Effector CD8-positive, alpha-beta T cell (primary cell): ENCODE results near the gene CNN1.
A peak's percentile ranks its signal among the peaks of the same experiment; 100 is the strongest.
"Not testable (repeated sequence)": the region's sequence is repeated elsewhere in the genome, so short reads cannot be mapped to it uniquely, and the experiment has no call there.

Source experiments
- DNase-seq: peaks from one replicate; lab custom pipeline; 2025; lab: John Stamatoyannopoulos, UW

Gene CNN1

DNA sequence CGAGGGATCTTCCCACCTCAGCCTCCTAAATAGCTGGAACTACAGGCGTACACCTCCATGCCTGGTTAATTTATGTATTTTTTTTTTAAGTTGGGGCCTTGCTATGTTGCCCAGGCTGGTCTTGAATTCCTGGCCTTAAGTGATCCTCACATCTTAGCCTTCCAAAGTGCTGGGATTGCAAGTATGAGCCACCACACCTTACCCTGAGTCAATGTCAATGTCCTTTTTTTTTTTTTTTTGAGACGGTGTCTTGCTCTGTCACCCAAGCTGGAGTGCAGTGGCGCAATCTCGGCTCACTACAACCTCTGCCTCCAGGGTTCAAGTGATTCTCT is 27.0 kb downstream of the CNN1 start:
- not testable (repeated sequence) for DNase-seq

DNA sequence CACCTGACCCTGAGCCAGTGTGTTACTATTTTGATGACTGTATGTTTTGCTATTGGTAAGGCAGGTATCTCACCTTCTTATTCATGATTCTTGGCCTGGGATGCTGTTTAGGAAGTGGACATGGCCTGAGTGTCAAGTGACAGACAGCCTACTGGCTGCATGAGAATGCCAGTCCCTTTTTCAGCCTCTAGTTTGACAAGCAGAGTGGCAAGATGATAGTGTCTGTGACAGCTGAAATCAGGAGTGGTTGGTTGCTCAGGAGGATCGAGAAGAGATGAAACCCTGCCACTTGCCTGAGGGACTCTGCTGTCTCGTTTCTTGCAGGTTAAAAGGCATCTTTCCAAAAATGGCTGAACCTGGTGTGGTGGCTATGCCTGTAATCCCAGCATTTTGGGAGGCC is 27.5 kb downstream of the CNN1 start:
- DNase-seq = no peak

- no peak for DNase-seq
These were observed 31.4 kb downstream of the CNN1 start for GRCh38 chr19:11570039-11570462.

DNA sequence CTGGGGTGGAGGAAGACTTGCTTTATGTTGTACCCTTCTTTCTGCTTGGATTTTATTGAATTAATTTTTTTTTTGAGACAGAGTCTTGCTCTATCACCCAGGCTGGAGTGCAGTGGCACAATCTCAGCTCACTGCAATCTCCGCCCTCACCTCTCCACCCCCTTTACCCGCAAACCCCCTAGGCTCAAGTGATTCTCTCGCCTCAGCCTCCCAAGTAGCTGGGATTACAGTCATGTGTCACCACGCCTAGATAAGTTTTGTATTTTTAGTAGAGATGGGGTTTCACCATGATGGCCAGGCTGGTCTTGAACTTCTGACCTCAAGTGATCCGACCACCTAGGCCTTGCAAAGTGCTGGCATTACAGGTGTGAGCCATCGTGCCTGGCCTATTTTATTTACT is 34.7 kb downstream of the CNN1 start:
- not testable (repeated sequence) for DNase-seq

DNA sequence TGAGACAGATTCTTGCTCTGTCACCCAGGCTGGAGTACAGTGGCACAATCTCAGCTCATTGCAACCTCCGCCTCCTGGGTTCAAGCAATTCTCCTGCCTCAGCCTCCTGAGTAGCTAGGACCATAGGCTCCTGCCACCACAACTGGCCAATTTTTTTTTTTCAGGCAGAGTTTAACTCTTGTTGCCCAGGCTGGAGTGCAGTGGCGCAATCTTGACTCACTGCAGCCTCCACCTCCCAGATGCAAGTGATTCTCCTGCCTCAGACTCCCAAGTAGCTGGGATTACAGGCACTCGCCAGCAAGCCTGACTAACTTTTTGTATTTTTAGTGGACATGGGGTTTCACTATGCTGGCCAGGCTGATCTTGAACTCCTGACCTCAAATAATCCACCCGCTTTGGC is 35.1 kb downstream of the CNN1 start:
- not testable (repeated sequence) for DNase-seq

GRCh38 chr19:11574689-11575088 is 36.0 kb downstream of the CNN1 start:
- no peak for DNase-seq

GRCh38 chr19:11576227-11576626 is 37.6 kb downstream of the CNN1 start:
- DNase-seq = no peak

DNA sequence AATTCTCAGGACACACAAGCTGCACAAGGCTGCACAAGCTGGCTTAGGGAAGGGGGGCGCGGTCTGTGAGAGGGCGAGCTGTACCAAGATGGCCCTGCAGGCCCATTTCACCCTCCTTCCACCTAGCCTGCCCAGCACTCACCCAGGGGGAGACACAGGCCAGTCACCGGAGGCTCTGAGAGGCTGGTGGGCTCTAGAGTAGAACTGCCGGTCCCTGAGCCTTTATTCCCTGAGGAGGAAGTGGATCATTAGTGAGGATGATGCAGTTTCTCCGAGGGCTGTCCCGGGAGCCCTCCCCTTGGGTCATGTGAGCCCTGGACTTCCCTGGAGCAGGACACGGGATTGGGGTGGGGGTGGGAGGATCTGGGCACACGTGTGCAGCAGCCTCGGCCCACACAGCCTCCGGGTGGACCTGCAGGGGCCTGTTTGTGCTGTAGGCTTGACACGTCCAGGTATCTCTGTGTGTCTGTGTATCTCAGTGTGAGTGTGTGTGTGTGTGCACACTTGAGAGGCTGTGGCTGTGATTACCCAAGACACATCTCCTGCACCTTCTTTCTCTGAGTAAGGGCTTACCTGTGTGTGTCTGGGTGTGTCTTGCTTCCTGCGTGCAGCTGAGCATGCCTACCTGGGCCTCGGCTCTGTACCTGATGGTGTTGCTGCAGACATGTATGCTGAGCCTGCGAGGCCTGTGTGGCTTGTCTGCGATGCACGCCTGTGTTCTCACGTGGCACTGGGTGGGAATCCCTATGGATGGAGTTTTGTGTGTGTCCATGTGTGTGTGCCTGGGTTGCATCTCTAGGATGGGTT is 39.0 kb downstream of the CNN1 start, which contains the start of gene ACP5:
Gene ACP5 (minus strand): TSS at position 195 of the 807 bp plus-strand sequence. CDS start 328 bp downstream, outside the sequence.
- DNase-seq = no peak

DNA sequence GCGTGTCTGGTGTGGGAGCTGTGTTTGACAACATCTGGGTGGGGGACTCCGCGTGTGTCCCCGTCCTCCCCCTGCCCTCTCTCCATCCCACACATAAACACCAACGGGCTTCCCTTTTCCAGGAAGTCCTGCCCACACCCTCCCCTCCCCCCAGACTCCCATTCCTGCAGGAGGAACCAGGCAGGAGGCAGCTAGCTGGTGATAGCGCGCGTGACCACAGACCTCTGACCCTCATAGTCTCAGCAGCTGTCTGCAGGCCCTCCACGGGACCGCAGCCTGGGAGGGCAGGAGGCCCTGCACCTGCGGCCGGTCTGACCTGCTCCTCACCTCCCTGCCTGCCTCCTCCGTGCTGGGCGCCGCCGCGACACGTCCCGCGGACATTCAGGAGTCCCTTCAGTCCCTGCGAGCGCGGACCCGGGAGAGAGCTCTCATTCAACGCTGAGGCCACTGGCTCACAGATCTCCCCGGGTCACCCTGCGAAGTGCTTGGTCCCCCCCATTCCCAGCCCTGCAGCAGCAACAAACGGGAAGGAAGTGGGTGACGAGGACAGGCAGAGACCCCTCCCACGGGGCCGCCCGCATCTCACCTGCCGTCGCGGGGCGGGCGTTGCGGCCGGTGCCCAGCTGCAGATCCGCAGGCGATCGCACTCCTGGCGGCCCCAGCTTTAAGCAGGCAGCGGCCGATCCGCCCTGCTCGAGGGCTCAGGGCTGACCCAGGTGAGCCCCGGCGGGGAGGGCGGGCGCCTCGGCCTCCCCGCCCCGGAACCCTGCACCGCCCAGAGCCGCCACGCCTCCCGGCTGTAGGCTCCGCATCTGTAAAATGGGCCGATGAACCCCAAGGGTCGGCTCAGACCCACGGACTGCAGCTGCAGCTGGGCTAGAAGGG is 39.8 kb downstream of the CNN1 start:
- DNase-seq = peak; percentile 8

DNA sequence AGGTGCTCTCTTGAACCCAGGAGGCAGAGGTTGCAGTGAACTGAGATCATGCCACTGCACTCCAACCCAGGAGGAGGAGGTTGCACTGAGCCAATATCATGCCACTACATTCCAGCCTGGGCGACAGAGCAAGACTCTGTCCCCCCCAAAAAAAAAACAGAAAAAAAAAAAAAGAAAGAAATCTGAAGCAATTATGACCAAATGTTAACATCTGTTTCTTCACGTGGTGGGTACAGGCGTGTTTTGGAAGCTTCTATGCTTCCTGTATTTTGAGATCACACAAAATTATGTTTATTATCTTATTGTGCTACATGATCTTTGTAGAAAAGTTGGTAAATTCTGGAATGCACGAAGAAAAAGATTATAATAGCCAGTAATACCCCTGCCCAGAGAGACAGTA is 41.5 kb downstream of the CNN1 start:
- DNase-seq = no peak

GRCh38 chr19:11581740-11582139 is 43.1 kb downstream of the CNN1 start:
- no peak for DNase-seq

- DNase-seq = no peak
These were observed 47.7 kb downstream of the CNN1 start for GRCh38 chr19:11586331-11586730.

DNA sequence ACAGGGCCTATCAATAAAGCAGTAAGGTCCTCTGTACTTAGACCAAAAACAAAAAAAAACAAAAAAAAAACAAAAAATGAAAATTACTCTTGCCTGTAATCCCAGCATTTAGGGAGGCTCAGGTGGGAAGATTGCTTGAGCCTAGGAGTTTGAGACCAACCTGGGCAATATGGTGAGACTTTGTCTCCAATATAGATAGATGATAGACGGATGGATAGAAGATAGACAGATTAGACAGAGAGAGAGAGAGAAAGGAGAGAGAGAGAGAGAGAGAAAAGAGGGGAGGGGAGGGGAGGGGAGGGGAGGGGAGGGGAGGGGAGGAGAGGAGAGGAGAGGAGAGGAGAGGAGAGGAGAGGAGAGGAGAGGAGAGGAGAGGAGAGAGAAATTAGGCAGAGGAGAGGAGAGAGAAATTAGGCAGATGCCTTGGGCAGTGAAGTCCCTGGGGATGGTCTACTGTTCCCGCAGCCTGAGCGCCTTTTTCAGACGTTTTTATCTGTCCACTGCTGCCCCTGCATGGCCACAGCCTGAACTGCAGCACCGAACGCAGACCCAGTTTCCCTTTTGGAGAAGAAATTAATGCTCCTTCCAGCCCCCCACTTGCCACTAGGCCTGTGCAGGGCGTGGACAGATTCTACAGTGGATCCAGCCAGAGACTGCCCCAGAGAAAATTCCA is 48.8 kb downstream of the CNN1 start:
- DNase-seq = peak; percentile 67

GRCh38 chr19:11587975-11588631 is 49.5 kb downstream of the CNN1 start:
- no peak for DNase-seq

DNA sequence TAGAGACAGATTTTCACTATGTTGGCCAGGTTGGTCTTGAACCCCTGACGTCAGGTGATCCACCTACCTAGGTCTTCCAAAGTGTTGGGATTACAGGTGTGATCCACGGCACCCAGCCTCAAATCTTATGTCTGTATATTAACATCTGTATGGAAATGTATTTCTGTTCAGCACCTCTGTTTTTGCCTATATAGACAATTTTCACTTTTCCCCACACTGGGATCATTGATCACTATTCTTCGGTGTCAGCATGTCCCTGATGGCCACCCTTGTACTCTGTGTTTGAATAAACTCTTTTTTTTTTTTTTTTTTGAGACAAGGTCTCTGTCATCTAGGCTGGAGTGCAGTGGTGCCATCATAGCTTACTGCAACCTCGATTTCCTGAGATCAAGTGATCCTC is 55.4 kb downstream of the CNN1 start:
- DNase-seq = no peak

DNA sequence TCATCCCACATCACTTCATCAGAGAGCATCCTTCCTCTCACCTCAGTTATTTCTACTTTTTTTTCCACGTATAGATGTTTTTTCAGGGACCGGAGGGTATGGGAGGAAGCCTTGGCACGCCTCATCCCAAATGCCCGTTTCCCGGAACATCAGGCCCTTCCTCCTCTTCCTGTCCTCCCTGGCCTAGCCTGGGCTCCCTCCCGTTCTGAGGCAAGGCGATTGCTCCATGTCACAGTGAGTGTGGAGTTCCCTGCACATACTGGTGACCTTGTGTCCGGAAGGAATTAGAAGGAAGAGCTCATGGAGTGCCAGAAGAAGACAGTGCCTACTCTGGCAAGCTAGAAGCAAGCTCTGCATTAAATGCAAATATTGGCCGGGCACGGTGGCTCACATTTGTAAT is 57.5 kb downstream of the CNN1 start:
- no peak for DNase-seq

DNA sequence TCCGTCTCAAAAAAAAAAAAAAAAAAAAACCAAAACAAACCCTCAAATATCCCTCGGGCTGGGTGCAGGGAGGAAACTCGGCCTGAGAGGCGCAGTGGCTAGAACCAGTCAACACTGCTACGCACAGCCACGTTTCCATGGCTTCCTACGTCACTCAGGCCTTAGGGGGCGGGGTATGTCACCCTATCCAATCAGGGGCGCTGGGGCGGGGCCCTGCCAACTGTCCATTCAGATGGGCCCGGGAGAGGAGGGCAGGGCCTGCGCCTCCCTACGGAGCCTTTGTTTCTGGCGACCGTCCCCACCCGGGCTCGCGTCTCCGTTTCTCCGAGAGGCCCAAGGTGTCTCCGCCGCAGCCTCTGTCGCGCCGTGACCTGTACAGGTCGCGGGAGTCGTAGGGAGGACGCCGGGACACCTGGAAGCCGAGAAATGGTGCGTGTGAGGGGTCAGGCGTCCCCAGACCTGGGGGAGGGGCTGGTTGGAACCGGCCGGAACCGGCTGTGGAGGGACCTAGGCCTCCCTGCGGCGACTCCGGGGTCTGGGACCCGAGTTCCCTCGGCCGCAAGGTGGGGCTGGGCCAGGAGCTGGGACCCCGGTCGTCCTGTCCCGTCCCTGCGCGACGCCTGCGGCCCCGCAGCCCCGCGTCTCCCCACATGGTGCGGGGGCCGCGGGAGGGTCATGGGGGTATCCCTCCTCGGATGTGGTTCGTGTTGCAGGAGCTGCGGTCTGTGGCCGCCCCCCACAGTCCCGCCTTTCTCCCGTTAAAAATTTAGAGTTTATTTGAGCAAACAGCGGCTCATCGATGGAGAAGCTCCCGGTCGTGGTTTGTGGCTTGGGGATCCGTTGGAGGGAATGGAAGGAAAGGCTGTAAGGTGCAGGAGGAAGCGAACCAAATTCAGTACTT is 58.8 kb downstream of the CNN1 start, which contains the start of gene ZNF627:
Gene ZNF627 (plus strand): TSS at position 282 of the 901 bp plus-strand sequence. CDS start 145 bp downstream, at position 427.
- peak; percentile 96 for DNase-seq

- no peak for DNase-seq
These were observed 59.4 kb downstream of the CNN1 start for GRCh38 chr19:11598103-11598483.

- DNase-seq = no peak
These were observed 60.1 kb downstream of the CNN1 start for GRCh38 chr19:11598746-11599145.

GRCh38 chr19:11599704-11600103 is 61.1 kb downstream of the CNN1 start:
- not testable (repeated sequence) for DNase-seq
